ENCODE data around the gene RAD51B.
"Not testable (repeated sequence)": the region's sequence is repeated elsewhere in the genome, so short reads cannot be mapped to it uniquely, and the experiment has no call there.

RAD51B gene

GRCh38 chr14:68656452-68656851 lies 836.9 kb downstream of the RAD51B start:
- DNase-seq = no peak

- no peak for DNase-seq
Observed at GRCh38 chr14:68657300-68658028, 837.9 kb downstream of the RAD51B start.

- no peak for DNase-seq
Observed at GRCh38 chr14:68658029-68658509, 838.5 kb downstream of the RAD51B start.

GRCh38 chr14:68658943-68659931 lies 839.7 kb downstream of the RAD51B start:
- no peak for DNase-seq

- DNase-seq = no peak
Observed at GRCh38 chr14:68660495-68660894, 840.9 kb downstream of the RAD51B start.

- no peak for DNase-seq
Observed at GRCh38 chr14:68661226-68662225, 841.9 kb downstream of the RAD51B start.

GRCh38 chr14:68662392-68662791 lies 842.8 kb downstream of the RAD51B start:
- DNase-seq = no peak

GRCh38 chr14:68662826-68663225 lies 843.2 kb downstream of the RAD51B start:
- DNase-seq = not testable (repeated sequence)

- DNase-seq = no peak
Observed at GRCh38 chr14:68663385-68664076, 844.0 kb downstream of the RAD51B start.

- no peak for DNase-seq
Observed at GRCh38 chr14:68664225-68664681, 844.7 kb downstream of the RAD51B start.

- no peak for DNase-seq
Observed at GRCh38 chr14:68665131-68665530, 845.6 kb downstream of the RAD51B start.

GRCh38 chr14:68665792-68666204 lies 846.2 kb downstream of the RAD51B start:
- DNase-seq = no peak

GRCh38 chr14:68666236-68666635 lies 846.7 kb downstream of the RAD51B start:
- no peak for DNase-seq

GRCh38 chr14:68666899-68667298 lies 847.3 kb downstream of the RAD51B start:
- no peak for DNase-seq

- DNase-seq = no peak
Observed at GRCh38 chr14:68667313-68667791, 847.8 kb downstream of the RAD51B start.

- DNase-seq = no peak
Observed at GRCh38 chr14:68668028-68668427, 848.4 kb downstream of the RAD51B start.

- no peak for DNase-seq
Observed at GRCh38 chr14:68668531-68668930, 849.0 kb downstream of the RAD51B start.

GRCh38 chr14:68669111-68669511 lies 849.5 kb downstream of the RAD51B start:
- DNase-seq = no peak

GRCh38 chr14:68669603-68670358 lies 850.2 kb downstream of the RAD51B start:
- no peak for DNase-seq

- DNase-seq = no peak
Observed at GRCh38 chr14:68670359-68670715, 850.8 kb downstream of the RAD51B start.

- DNase-seq = no peak
Observed at GRCh38 chr14:68671909-68672308, 852.3 kb downstream of the RAD51B start.

Measured in activated CD4-positive, alpha-beta T cell treated with anti-CD3 and anti-CD28 coated beads for 1 hour (primary cell).